GM23338 (cell line): ENCODE measurements around the gene MKRN2. TPM values are rescaled to one million over a fixed set of nuclear protein-coding genes. Genes with fewer than 3 reads are reported as not detected.

Experiments
- ATAC-seq: fragments of 200-7000 bp; cut with Tn5 transposase; 3 replicates; pipeline ENCODE4 v1.9.1; 2020
- DNase-seq: peaks from one replicate; pipeline ENCODE4 v3.0.0-alpha.2; 2015; ENCODE audit warnings: low spot score
- H2AFZ ChIP-seq: fragments of 200-600 bp; sonication (generic); 2 replicates; pipeline ENCODE4 v1.8.0; 2016; ENCODE audit warnings: antibody characterized with exemption, mild to moderate bottlenecking, moderate library complexity
- H3F3A ChIP-seq: fragments of 200-600 bp; sonication (generic); replicated peaks from 2 replicates; pipeline ENCODE4 v1.8.0; 2017; ENCODE audit warnings: antibody characterized with exemption, mixed run types, low read depth
- H3K27ac ChIP-seq: fragments of 200-600 bp; sonication (generic); 2 replicates; pipeline ENCODE4 v1.6.1; 2016; ENCODE audit warnings: low read depth
- H3K27me3 ChIP-seq: fragments of 200-600 bp; sonication (generic); 2 replicates; pipeline ENCODE4 v1.8.0; 2016; ENCODE audit warnings: mild to moderate bottlenecking, mixed run types, moderate library complexity; ENCODE audit not compliant: insufficient read depth
- H3K36me3 ChIP-seq: fragments of 200-600 bp; sonication (generic); 2 replicates; pipeline ENCODE4 v1.8.0; 2016; ENCODE audit warnings: mild to moderate bottlenecking; ENCODE audit not compliant: insufficient read depth
- H3K4me1 ChIP-seq: fragments of 200-600 bp; sonication (generic); 2 replicates; pipeline ENCODE4 v1.8.0; 2016; ENCODE audit warnings: mild to moderate bottlenecking, moderate library complexity; ENCODE audit not compliant: insufficient read depth
- H3K4me2 ChIP-seq: fragments of 200-600 bp; sonication (generic); 2 replicates; pipeline ENCODE4 v1.7.1; 2017; ENCODE audit warnings: mixed run types
- H3K4me3 ChIP-seq: fragments of 200-600 bp; sonication (generic); 2 replicates; pipeline ENCODE4 v1.6.1; 2016; ENCODE audit warnings: mixed run types
- H3K79me2 ChIP-seq: fragments of 200-600 bp; sonication (generic); replicated peaks from 2 replicates; pipeline ENCODE4 v1.8.0; 2017; ENCODE audit warnings: mild to moderate bottlenecking; ENCODE audit not compliant: insufficient read depth
- H3K9me2 ChIP-seq: fragments of 200-600 bp; sonication (generic); 2 replicates; pipeline ENCODE4 v1.8.0; 2017; ENCODE audit not compliant: insufficient read depth
- H4K20me1 ChIP-seq: fragments of 200-600 bp; sonication (generic); replicated peaks from 2 replicates; pipeline ENCODE4 v1.8.0; 2017; ENCODE audit warnings: mild to moderate bottlenecking; ENCODE audit not compliant: insufficient read depth
- H3K27ac Mint-ChIP-seq: 2 replicates; pipeline ENCODE4 v1.8.0; 2020; ENCODE audit warnings: inconsistent platforms, mild to moderate bottlenecking, moderate library complexity, mixed read lengths
- H3K27me3 Mint-ChIP-seq: 3 replicates; pipeline ENCODE4 v1.8.0; 2022; ENCODE audit warnings: low read depth, mild to moderate bottlenecking, moderate library complexity, mixed read lengths, inconsistent platforms; ENCODE audit not compliant: insufficient read depth, poor library complexity
- H3K36me3 Mint-ChIP-seq: 3 replicates; pipeline ENCODE4 v1.8.0; 2021; ENCODE audit warnings: low read depth, mild to moderate bottlenecking, inconsistent platforms, moderate library complexity, mixed read lengths
- H3K4me1 Mint-ChIP-seq: 3 replicates; pipeline ENCODE4 v1.8.0; 2020; ENCODE audit warnings: mild to moderate bottlenecking, inconsistent platforms, mixed read lengths
- H3K4me3 Mint-ChIP-seq: 3 replicates; pipeline ENCODE4 v1.8.0; 2021; ENCODE audit warnings: moderate library complexity, mild to moderate bottlenecking, inconsistent platforms, mixed read lengths
- H3K9me3 Mint-ChIP-seq: 3 replicates; pipeline ENCODE4 v1.8.0; 2020; ENCODE audit warnings: moderate library complexity, mild to moderate bottlenecking, inconsistent platforms, mixed read lengths
- ZNF114 ChIP-seq: fragments of 250-450 bp; sonication (Bioruptor Pico); IDR thresholded peaks from 2 replicates; pipeline ENCODE4 v1.5.0; 2020; ENCODE audit warnings: mild to moderate bottlenecking, moderate library complexity
- polyA plus RNA-seq: library from polyadenylated mRNA; unstranded; fragments of >200 nt; fragmentation: Nextera tagmentation; extraction: Ambion mirVana; gene quantifications from 2 replicates; pipeline ENCODE4 v1.2.1, GENCODE V29; 2016
- total RNA-seq: library from RNA; depleted of rRNA; stranded (reverse); fragments of >200 nt; shearing (Covaris generic); gene quantifications from 2 replicates; pipeline ENCODE4 v1.2.3, GENCODE V29; 2014
- TF ChIP-seq, protein P1 (sequence below): fragments of 250-450 bp; sonication (Bioruptor Pico); IDR thresholded peaks from 2 replicates; pipeline ENCODE4 v1.5.0; 2020; ENCODE audit warnings: mild to moderate bottlenecking, moderate library complexity
- TF ChIP-seq, protein P2 (sequence below): IDR thresholded peaks from one replicate; pipeline ENCODE4 v1.6.1; 2018; ENCODE audit warnings: antibody characterized with exemption; ENCODE audit not compliant: unreplicated experiment
- TF ChIP-seq, protein P3 (sequence below): IDR thresholded peaks from 2 replicates; pipeline ENCODE4 v1.6.1; 2016; ENCODE audit warnings: antibody characterized with exemption

MKRN2 gene
- total and polyA plus RNA-seq, 2 experiments from 2014 or later: 11.4 to 24.6 TPM

DNA sequence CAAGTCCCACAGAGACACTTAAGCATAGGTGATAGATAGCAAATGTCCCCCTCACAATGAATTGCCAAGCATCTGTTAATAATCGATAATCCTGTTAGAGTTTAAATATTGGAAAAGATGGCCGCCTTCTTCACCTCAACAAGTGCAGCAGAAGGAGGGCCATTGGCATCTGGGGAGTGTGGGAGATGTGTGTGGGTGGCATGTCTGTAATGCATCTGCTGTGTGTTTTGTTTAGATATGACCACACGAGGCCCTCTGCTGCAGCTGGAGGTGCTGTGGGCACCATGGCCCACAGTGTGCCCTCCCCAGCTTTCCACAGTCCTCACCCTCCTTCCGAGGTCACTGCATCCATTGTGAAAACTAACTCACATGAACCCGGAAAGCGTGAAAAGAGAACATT, 12.9 kb downstream of the MKRN2 start (continued):
- TF ChIP-seq, protein P1, sequence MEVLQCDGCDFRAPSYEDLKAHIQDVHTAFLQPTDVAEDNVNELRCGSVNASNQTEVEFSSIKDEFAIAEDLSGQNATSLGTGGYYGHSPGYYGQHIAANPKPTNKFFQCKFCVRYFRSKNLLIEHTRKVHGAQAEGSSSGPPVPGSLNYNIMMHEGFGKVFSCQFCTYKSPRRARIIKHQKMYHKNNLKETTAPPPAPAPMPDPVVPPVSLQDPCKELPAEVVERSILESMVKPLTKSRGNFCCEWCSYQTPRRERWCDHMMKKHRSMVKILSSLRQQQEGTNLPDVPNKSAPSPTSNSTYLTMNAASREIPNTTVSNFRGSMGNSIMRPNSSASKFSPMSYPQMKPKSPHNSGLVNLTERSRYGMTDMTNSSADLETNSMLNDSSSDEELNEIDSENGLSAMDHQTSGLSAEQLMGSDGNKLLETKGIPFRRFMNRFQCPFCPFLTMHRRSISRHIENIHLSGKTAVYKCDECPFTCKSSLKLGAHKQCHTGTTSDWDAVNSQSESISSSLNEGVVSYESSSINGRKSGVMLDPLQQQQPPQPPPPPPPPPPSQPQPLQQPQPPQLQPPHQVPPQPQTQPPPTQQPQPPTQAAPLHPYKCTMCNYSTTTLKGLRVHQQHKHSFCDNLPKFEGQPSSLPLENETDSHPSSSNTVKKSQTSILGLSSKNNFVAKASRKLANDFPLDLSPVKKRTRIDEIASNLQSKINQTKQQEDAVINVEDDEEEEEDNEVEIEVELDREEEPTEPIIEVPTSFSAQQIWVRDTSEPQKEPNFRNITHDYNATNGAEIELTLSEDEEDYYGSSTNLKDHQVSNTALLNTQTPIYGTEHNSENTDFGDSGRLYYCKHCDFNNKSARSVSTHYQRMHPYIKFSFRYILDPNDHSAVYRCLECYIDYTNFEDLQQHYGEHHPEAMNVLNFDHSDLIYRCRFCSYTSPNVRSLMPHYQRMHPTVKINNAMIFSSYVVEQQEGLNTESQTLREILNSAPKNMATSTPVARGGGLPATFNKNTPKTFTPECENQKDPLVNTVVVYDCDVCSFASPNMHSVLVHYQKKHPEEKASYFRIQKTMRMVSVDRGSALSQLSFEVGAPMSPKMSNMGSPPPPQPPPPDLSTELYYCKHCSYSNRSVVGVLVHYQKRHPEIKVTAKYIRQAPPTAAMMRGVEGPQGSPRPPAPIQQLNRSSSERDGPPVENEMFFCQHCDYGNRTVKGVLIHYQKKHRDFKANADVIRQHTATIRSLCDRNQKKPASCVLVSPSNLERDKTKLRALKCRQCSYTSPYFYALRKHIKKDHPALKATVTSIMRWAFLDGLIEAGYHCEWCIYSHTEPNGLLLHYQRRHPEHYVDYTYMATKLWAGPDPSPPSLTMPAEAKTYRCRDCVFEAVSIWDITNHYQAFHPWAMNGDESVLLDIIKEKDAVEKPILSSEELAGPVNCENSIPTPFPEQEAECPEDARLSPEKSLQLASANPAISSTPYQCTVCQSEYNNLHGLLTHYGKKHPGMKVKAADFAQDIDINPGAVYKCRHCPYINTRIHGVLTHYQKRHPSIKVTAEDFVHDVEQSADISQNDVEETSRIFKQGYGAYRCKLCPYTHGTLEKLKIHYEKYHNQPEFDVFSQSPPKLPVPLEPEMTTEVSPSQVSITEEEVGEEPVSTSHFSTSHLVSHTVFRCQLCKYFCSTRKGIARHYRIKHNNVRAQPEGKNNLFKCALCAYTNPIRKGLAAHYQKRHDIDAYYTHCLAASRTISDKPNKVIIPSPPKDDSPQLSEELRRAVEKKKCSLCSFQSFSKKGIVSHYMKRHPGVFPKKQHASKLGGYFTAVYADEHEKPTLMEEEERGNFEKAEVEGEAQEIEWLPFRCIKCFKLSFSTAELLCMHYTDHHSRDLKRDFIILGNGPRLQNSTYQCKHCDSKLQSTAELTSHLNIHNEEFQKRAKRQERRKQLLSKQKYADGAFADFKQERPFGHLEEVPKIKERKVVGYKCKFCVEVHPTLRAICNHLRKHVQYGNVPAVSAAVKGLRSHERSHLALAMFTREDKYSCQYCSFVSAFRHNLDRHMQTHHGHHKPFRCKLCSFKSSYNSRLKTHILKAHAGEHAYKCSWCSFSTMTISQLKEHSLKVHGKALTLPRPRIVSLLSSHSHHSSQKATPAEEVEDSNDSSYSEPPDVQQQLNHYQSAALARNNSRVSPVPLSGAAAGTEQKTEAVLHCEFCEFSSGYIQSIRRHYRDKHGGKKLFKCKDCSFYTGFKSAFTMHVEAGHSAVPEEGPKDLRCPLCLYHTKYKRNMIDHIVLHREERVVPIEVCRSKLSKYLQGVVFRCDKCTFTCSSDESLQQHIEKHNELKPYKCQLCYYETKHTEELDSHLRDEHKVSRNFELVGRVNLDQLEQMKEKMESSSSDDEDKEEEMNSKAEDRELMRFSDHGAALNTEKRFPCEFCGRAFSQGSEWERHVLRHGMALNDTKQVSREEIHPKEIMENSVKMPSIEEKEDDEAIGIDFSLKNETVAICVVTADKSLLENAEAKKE (CRISPR knock-in tag): no peak
- no peak for TF ChIP-seq ZNF114 (CRISPR knock-in tag)
- TF ChIP-seq, protein P2, sequence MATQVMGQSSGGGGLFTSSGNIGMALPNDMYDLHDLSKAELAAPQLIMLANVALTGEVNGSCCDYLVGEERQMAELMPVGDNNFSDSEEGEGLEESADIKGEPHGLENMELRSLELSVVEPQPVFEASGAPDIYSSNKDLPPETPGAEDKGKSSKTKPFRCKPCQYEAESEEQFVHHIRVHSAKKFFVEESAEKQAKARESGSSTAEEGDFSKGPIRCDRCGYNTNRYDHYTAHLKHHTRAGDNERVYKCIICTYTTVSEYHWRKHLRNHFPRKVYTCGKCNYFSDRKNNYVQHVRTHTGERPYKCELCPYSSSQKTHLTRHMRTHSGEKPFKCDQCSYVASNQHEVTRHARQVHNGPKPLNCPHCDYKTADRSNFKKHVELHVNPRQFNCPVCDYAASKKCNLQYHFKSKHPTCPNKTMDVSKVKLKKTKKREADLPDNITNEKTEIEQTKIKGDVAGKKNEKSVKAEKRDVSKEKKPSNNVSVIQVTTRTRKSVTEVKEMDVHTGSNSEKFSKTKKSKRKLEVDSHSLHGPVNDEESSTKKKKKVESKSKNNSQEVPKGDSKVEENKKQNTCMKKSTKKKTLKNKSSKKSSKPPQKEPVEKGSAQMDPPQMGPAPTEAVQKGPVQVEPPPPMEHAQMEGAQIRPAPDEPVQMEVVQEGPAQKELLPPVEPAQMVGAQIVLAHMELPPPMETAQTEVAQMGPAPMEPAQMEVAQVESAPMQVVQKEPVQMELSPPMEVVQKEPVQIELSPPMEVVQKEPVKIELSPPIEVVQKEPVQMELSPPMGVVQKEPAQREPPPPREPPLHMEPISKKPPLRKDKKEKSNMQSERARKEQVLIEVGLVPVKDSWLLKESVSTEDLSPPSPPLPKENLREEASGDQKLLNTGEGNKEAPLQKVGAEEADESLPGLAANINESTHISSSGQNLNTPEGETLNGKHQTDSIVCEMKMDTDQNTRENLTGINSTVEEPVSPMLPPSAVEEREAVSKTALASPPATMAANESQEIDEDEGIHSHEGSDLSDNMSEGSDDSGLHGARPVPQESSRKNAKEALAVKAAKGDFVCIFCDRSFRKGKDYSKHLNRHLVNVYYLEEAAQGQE: no peak
- TF ChIP-seq, protein P3, sequence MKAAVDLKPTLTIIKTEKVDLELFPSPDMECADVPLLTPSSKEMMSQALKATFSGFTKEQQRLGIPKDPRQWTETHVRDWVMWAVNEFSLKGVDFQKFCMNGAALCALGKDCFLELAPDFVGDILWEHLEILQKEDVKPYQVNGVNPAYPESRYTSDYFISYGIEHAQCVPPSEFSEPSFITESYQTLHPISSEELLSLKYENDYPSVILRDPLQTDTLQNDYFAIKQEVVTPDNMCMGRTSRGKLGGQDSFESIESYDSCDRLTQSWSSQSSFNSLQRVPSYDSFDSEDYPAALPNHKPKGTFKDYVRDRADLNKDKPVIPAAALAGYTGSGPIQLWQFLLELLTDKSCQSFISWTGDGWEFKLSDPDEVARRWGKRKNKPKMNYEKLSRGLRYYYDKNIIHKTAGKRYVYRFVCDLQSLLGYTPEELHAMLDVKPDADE: no peak

DNA sequence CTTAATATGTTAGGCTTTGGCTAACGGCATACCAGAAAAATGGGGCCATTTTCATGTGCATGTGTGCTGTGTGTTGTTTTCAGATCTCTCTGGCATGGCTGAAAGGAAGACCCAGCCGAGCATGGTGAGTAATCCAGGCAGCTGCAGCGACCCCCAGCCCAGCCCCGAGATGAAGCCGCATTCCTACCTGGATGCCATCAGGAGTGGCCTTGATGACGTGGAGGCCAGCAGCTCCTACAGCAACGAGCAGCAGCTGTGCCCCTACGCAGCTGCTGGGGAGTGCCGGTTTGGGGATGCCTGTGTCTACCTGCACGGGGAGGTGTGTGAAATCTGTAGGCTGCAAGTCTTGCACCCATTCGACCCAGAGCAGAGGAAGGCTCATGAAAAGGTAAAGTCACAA, 15.1 kb downstream of the MKRN2 start:
- no peaks in the 10 kb centered on the region for H3K27me3 ChIP-seq
- no peaks in the 10 kb centered on the region for H3K4me1 ChIP-seq
- Mint-ChIP-seq H3K36me3 (peaks cover 68% of the 10 kb centered on the region), H3K4me1 (no peaks in the 10 kb centered on the region), H3K27me3 (peaks cover 5% of the 10 kb centered on the region), H3K9me3 (no peaks in the 10 kb centered on the region), H3K27ac (no peak overlapping the region), H3K4me3 (no peak overlapping the region)
- peaks cover 29% of the 10 kb centered on the region for H3K79me2 ChIP-seq
- H4K20me1 ChIP-seq: peaks cover 13% of the 10 kb centered on the region
- no peak overlapping the region for H2AFZ ChIP-seq
- 0 out of 2 replicates have a peak, but pooled peaks cover 2% of the 10 kb centered on the region for H3F3A ChIP-seq
- no peak overlapping the region for H3K27ac ChIP-seq
- ATAC-seq: no peak
- H3K4me3 ChIP-seq: no peak overlapping the region
- no peak overlapping the region for H3K4me2 ChIP-seq
- peaks cover 32% of the 10 kb centered on the region for H3K36me3 ChIP-seq
- DNase-seq: no peak
- no peaks in the 10 kb centered on the region for H3K9me2 ChIP-seq
- TF ChIP-seq, protein P1 (CRISPR knock-in tag): no peak
